ENCODE measurements around the gene SS18L1. TPM values are rescaled to one million over a fixed set of nuclear protein-coding genes. Genes with fewer than 3 reads are reported as not detected.

Gene SS18L1
- total RNA-seq, 6 experiments from 2014 or later: 14.1 to 26.5 (median 23.7) TPM

DNA sequence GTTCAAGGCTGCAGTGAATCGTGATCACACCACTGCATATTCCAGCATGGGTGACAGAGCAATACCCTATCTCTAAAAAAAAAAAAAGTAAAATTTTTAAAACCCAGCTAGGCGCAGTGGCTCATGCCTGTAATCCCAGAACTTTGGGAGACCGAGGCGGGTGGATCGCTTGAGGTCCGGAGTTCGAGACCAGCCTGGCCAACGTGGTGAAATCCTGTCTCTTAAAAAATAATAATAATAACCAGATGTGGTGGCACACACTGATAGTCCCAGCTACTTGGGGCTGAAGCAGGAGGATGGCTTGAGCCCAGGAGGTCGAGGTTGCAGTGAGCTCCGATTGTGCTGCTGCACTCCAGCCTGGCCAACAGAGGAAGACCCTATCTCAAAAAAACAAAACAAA, 52.7 kb downstream of the SS18L1 start:
- 90% methylated on average over 8 of the region's 10 CpGs for WGBS (ENCODE audit: insufficient coverage, low coverage, low lambda C conversion rate, missing lambda C conversion rate)
- H3K4me3 ChIP-seq: no peak overlapping the region
- H3K4me1 ChIP-seq: peaks cover 0 to 10% (median 0%) of the 10 kb centered on the region in 4 donors
- no peak overlapping the region for H3K27ac ChIP-seq
- ATAC-seq: no peak
- peak in 2 of 3 donors; percentile 3 to 9 for DNase-seq
- H3K27me3 ChIP-seq: no peaks in the 10 kb centered on the region
- intact Hi-C loops (cut with DNase I): no loop called here
- peaks cover 0 to 51% (median 19%) of the 10 kb centered on the region in 4 donors for H3K36me3 ChIP-seq
- TF ChIP-seq, protein P1, sequence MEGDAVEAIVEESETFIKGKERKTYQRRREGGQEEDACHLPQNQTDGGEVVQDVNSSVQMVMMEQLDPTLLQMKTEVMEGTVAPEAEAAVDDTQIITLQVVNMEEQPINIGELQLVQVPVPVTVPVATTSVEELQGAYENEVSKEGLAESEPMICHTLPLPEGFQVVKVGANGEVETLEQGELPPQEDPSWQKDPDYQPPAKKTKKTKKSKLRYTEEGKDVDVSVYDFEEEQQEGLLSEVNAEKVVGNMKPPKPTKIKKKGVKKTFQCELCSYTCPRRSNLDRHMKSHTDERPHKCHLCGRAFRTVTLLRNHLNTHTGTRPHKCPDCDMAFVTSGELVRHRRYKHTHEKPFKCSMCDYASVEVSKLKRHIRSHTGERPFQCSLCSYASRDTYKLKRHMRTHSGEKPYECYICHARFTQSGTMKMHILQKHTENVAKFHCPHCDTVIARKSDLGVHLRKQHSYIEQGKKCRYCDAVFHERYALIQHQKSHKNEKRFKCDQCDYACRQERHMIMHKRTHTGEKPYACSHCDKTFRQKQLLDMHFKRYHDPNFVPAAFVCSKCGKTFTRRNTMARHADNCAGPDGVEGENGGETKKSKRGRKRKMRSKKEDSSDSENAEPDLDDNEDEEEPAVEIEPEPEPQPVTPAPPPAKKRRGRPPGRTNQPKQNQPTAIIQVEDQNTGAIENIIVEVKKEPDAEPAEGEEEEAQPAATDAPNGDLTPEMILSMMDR (IDR thresholded peaks at IDR 0.05): no peak
- TF ChIP-seq POLR2A (IDR thresholded peaks at IDR 0.05): no peak
- no peaks in the 10 kb centered on the region for H3K9me3 ChIP-seq

- Histone ChIP-seq H3K9me3 (no peaks in the 10 kb centered on the region), H3K27me3 (no peaks in the 10 kb centered on the region), H3K4me3 (no peak overlapping the region), H3K4me1 (peaks cover 0 to 10% (median 0%) of the 10 kb centered on the region in 4 donors), H3K27ac (no peak overlapping the region), H3K36me3 (peaks cover 0 to 60% (median 21%) of the 10 kb centered on the region in 4 donors)
- intact Hi-C loops (cut with DNase I): no loop called here
- WGBS (ENCODE audit: insufficient coverage, low coverage, low lambda C conversion rate, missing lambda C conversion rate): 78% methylated on average over 9 of the region's 9 CpGs
- no peak for TF ChIP-seq POLR2A (IDR thresholded peaks at IDR 0.05)
- TF ChIP-seq, protein P1 (IDR thresholded peaks at IDR 0.05): no peak
- peak in 2 of 3 donors; percentile 1 to 9 for DNase-seq
- ATAC-seq: no peak
Observed at GRCh38 chr20:62197311-62197710, 53.7 kb downstream of the SS18L1 start.

DNA sequence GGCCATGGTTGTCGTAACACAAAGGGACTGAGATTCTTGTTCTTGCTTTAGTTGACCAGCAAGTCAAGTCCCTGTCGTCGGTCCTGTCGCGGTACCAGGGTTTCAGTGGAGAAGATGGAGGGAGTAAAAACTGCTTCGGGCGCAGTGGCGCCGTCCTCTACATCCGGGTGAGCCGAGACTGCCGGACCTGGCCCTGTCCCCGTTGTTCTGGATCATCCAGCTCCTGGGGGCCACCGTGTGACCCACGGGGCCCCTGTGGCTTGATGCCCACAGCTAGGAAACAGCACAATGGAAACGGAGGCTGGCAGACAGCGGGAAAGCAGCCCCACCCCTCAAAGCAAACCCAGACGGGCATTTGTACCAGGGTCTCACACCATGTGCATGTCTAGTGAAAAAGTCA, 54.2 kb downstream of the SS18L1 start:
- Histone ChIP-seq H3K9me3 (no peaks in the 10 kb centered on the region), H3K27ac (no peak overlapping the region), H3K4me1 (peaks cover 0 to 8% (median 0%) of the 10 kb centered on the region in 4 donors), H3K27me3 (no peaks in the 10 kb centered on the region), H3K4me3 (no peak overlapping the region), H3K36me3 (peaks cover 0 to 60% (median 21%) of the 10 kb centered on the region in 4 donors)
- 97% methylated on average over 11 of the region's 18 CpGs for WGBS (ENCODE audit: insufficient coverage, low coverage, low lambda C conversion rate, missing lambda C conversion rate)
- ATAC-seq (no peak), DNase-seq (peak in 2 of 3 donors; percentile 7 to 42)
- intact Hi-C loops (cut with DNase I): no loop called here
- TF ChIP-seq, protein P1 (IDR thresholded peaks at IDR 0.05): no peak
- no peak for TF ChIP-seq POLR2A (IDR thresholded peaks at IDR 0.05)

DNA sequence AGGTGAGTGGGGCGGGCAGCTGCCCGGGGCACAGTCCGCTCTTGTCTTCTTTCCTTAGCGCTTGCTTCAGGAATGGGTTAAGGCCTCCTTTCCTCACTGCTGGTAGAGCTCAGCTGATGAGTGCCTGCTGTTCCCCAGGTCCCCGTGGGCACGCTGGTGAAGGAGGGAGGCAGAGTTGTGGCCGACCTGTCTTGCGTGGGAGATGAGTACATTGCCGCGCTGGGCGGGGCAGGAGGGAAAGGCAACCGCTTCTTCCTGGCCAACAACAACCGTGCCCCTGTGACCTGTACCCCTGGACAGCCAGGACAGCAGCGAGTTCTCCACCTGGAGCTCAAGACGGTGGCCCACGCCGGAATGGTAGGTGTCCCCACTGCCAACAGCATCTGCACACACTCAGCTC, 54.9 kb downstream of the SS18L1 start:
- H3K27me3 ChIP-seq: no peaks in the 10 kb centered on the region
- DNase-seq (peak in 1 of 3 donors; percentile 32), ATAC-seq (no peak)
- WGBS (ENCODE audit: insufficient coverage, low coverage, low lambda C conversion rate, missing lambda C conversion rate): no CpG with 5 or more reads among the region's 17 CpGs
- peaks cover 0 to 65% (median 21%) of the 10 kb centered on the region in 4 donors for H3K36me3 ChIP-seq
- no peak overlapping the region for H3K4me3 ChIP-seq
- TF ChIP-seq, protein P1 (IDR thresholded peaks at IDR 0.05): no peak
- no peak for TF ChIP-seq POLR2A (IDR thresholded peaks at IDR 0.05)
- intact Hi-C loops (cut with DNase I): no loop called here
- H3K27ac ChIP-seq: no peak overlapping the region
- no peaks in the 10 kb centered on the region for H3K9me3 ChIP-seq
- peaks cover 0 to 2% (median 0%) of the 10 kb centered on the region in 4 donors for H3K4me1 ChIP-seq

Measured in right lobe of liver (tissue), 6 donors.